Endothelial cell of umbilical vein (primary cell): ENCODE results near the gene CTSC.

ENCODE experiments used
- EZH2 ChIP-seq: IDR thresholded peaks from 2 replicates; pipeline ENCODE4 v1.6.1; 2012; ENCODE audit warnings: borderline replicate concordance, low read depth, mild to moderate bottlenecking, moderate library complexity, low read length, inconsistent platforms; ENCODE audit not compliant: severe bottlenecking
- POLR2A ChIP-seq: IDR thresholded peaks from 2 replicates; pipeline ENCODE4 v1.6.1; 2012; ENCODE audit warnings: low read depth, mild to moderate bottlenecking, control low read depth, low read length

DNA sequence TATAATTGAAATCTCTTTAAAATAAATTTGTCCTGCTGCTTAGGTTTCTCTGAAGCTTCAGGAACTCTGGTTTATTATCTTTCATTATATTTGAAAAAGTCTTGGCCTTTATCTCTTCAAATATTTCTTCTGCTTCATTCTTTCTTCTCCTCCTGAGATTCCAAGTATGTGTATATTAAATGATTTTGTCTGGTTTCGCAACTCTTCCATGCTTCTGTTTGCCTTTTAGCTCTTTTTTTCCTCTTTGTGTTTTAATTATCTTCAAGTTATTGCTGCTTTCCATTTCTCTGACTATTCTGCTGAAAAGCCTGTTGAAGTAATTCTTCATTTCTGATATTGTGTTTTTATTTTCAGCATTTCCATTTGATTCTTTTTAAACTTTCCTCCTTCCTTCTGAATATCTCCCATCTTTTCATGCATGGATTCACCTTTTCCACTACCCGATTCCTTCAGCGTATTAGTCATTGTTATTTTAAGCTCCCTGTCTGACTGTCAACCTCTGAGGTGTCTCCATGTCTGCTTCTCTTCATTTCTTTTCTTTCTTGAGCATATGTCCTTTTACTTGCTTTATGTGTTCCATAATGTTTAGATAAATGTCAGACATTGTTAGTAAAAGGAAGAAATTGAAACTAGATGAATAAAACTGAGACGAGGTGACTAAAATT lies 46.6 kb upstream of the CTSC start:
- TF ChIP-seq EZH2 (no peak), POLR2A (no peak)
